ENCODE measurements around the gene GLS. TPM values are rescaled to one million over a fixed set of nuclear protein-coding genes. Genes with fewer than 3 reads are reported as not detected.

The GLS gene
- total and polyA plus RNA-seq, 9 of the 15 experiments (the other 6 are each of a cell fraction or from before 2014, with no cell fraction given): 13.7 to 77.5 (median 48.2) TPM

- no peak overlapping the region for H3K9ac ChIP-seq (ENCODE audit: insufficient read depth in 1 of 2, low read depth in 2 of 2, low read length in 2 of 2)
- in situ Hi-C loops (cut with MboI) (no loop called here), intact Hi-C loops (cut with micrococcal nuclease) (no loop called here)
- CTCF ChIA-PET (ENCODE audit: low intra/inter-chr PET ratio): no interaction called here
- H3K79me2 ChIP-seq (ENCODE audit: control insufficient read depth, insufficient read depth, low read length): no peaks in the 10 kb centered on the region
- H2AFZ ChIP-seq (ENCODE audit: low read depth, low read length): no peak overlapping the region
- FAIRE-seq: no peak
- DNase-seq (ENCODE audit: extremely low read depth in 1 of 4, low spot score in 3 of 4): no peak
- 95% methylated on average over 2 of the region's 3 CpGs for WGBS (ENCODE audit: insufficient coverage, low coverage, missing lambda C conversion rate)
- H3K27me3 ChIP-seq (ENCODE audit: control insufficient read depth in 2 of 2, insufficient read depth in 2 of 2, low read length in 2 of 2): no peaks in the 10 kb centered on the region
- POLR2A ChIA-PET: no interaction called here
- H3K9me1 ChIP-seq (ENCODE audit: control insufficient read depth, insufficient read depth, low read length): no peaks in the 10 kb centered on the region
- no peak for ATAC-seq
- peaks cover 56% of the 10 kb centered on the region for H3K36me3 ChIP-seq (ENCODE audit: control insufficient read depth, insufficient read depth, low read length)
- H3K27ac ChIP-seq (ENCODE audit: extremely low read depth, low read depth, low read length): no peak overlapping the region
- no TSS peak for BruUV-seq (replicated peaks)
- no peaks in the 10 kb centered on the region for H3K4me1 ChIP-seq (replicated peaks in 1 of 2; ENCODE audit: control insufficient read depth in 2 of 2, insufficient read depth in 2 of 2, low read length in 2 of 2)
- TF ChIP-seq HDGF (IDR thresholded peaks at IDR 0.05) (no peak), C11orf30 (IDR thresholded peaks at IDR 0.05; ENCODE audit: low read depth) (peak; percentile 55; the same call in 1 of the 2 replicates), MAFK (IDR thresholded peaks at IDR 0.05; ENCODE audit: low read length) (peak; percentile 62), ZNF316 (IDR thresholded peaks at IDR 0.05) (peak; percentile 77), GTF3C2 (IDR thresholded peaks at IDR 0.05; ENCODE audit: borderline replicate concordance, extremely low read depth, insufficient read length) (no peak), MAFF (IDR thresholded peaks at IDR 0.05; ENCODE audit: low read length) (peak; percentile 51)
- no peak overlapping the region for H3K4me2 ChIP-seq (ENCODE audit: insufficient read depth, low read length)
- H3K4me3 ChIP-seq: no peak overlapping the region
- H3K9me3 ChIP-seq (replicated peaks; ENCODE audit: control insufficient read depth, insufficient read depth, low read depth, low read length): no peaks in the 10 kb centered on the region
- no peaks in the 10 kb centered on the region for H4K20me1 ChIP-seq (replicated peaks; ENCODE audit: control insufficient read depth, insufficient read depth, low read length)
Measured at GRCh38 chr2:190930411-190930810, 49.8 kb downstream of the GLS start.

Measured in K562 (cell line).